ENCODE measurements around the gene SNN. TPM values are rescaled to one million over a fixed set of nuclear protein-coding genes. Genes with fewer than 3 reads are reported as not detected.
A peak's percentile ranks its signal among the peaks of the same experiment; 100 is the strongest.

The SNN gene
- total and polyA plus RNA-seq, 2 donors (not counting 1 experiment from before 2014, with no cell fraction given): 55.4 to 63.3 TPM

DNA sequence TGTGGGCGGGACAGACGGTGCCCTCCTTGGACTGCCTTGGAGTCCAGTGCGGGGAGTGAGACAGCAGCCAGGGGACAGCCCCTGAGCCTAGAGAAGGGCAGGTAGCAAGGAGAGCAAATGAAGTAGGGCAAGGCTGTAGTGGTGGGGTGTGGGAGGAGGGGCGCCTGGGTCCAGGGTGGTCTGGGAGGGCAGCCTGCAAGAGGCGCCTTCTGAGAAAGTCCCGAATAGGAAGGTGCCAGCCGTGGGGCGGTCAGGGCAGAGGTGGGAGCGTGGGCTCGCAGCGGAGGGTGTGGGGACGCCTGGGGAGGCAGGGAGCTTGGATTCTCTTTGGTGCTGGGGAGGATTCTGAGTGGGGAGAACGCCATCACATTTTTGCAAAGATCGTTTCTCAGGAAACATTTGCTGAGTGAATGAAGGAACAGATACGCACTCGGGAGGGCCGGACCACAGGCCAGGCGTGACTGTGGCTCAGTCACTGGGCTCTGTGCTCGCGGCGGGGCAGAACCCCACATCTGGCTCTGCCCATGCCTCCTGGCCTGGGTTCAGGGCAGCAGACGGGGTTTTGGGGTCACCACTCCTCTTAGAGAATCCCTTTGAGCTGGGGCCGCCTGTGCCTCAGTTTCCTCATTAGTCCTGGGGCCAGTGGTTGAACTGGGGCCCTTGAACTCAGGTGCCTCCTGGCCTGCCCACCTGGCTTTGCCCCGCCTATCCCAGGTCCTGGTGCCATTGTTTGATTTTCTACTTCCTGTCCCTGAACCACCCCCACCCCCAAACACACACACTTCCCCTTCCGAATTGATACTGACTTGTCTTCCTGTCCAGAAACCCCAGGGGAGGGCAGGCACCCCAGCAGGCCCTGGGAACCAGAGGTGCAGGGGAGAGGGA is 4.2 kb downstream of the SNN start:
- intact Hi-C loops (cut with micrococcal nuclease): loop anchor here (1.0 kb wide), 1 partner anchor 17 kb away; no protein-coding TSS in a partner anchor
- POLR2A ChIA-PET: interaction anchor here (1.4 kb wide), 1 partner anchor 9 kb away, joined by 3 read pairs; no protein-coding TSS in a partner anchor

More for the DNA sequence above, 4.2 kb downstream of the SNN start:
- peak; percentile 86 for DNase-seq
- Histone ChIP-seq H3K4me2 (replicated peaks; ENCODE audit: low read depth, low read length, poor library complexity, severe bottlenecking) (peak overlapping the region; percentile 97), H3K79me2 (ENCODE audit: control insufficient read depth, insufficient read depth, low read length) (peaks cover 93% of the 10 kb centered on the region), H2AFZ (ENCODE audit: insufficient read depth, low read depth, low read length, poor library complexity, severe bottlenecking) (no peak overlapping the region), H3K4me1 (ENCODE audit: control insufficient read depth in 2 of 2, insufficient read depth in 2 of 2, low read length in 2 of 2) (peaks cover 74 to 89% of the 10 kb centered on the region in 2 donors), H3K4me3 (ENCODE audit: control extremely low read depth in 1 of 5, extremely low read depth in 1 of 5, insufficient read depth in 1 of 5, low read depth in 2 of 5, low read length in 4 of 5) (peak overlapping the region in 4 of 5 experiments; percentile 35 to 69 (median 54)), H3K9me3 (ENCODE audit: control extremely low read depth in 1 of 3, control insufficient read depth in 2 of 3, insufficient read depth in 1 of 3, low read length in 2 of 3) (peaks cover 0 to 2% (median 0%) of the 10 kb centered on the region in 3 donors), H3K9ac (ENCODE audit: low read length) (peak overlapping the region; percentile 95), H3K36me3 (replicated peaks in 1 of 2; ENCODE audit: control extremely low read depth in 1 of 2, control insufficient read depth in 1 of 2, extremely low read depth in 1 of 2, insufficient read depth in 2 of 2, low read length in 1 of 2) (peaks cover 0 to 40% of the 10 kb centered on the region in 2 experiments), H4K20me1 (ENCODE audit: control insufficient read depth, insufficient read depth, low read length, poor library complexity, severe bottlenecking) (peaks cover 81% of the 10 kb centered on the region), H3K27me3 (replicated peaks in 1 of 4; ENCODE audit: control extremely low read depth in 1 of 4, control insufficient read depth in 3 of 4, insufficient read depth in 4 of 4, low read length in 3 of 4) (no peaks in the 10 kb centered on the region), H3K27ac (ENCODE audit: low read length in 2 of 2) (peak overlapping the region; percentile 96 to 98)
- Mint-ChIP-seq H3K9me3 (ENCODE audit: insufficient read depth) (no peaks in the 10 kb centered on the region), H3K27ac (peak overlapping the region; percentile 93), H3K4me3 (peak overlapping the region; percentile 91), H3K4me1 (peaks cover 85% of the 10 kb centered on the region), H3K27me3 (no peaks in the 10 kb centered on the region)
- TF ChIP-seq, protein P1, sequence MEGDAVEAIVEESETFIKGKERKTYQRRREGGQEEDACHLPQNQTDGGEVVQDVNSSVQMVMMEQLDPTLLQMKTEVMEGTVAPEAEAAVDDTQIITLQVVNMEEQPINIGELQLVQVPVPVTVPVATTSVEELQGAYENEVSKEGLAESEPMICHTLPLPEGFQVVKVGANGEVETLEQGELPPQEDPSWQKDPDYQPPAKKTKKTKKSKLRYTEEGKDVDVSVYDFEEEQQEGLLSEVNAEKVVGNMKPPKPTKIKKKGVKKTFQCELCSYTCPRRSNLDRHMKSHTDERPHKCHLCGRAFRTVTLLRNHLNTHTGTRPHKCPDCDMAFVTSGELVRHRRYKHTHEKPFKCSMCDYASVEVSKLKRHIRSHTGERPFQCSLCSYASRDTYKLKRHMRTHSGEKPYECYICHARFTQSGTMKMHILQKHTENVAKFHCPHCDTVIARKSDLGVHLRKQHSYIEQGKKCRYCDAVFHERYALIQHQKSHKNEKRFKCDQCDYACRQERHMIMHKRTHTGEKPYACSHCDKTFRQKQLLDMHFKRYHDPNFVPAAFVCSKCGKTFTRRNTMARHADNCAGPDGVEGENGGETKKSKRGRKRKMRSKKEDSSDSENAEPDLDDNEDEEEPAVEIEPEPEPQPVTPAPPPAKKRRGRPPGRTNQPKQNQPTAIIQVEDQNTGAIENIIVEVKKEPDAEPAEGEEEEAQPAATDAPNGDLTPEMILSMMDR (IDR thresholded peaks at IDR 0.05): no peak
- no peak for TF ChIP-seq EZH2 (IDR thresholded peaks at IDR 0.05; ENCODE audit: borderline replicate concordance, insufficient read depth, low read depth, low read length, poor library complexity, severe bottlenecking)
- 54% methylated on average over 23 of the region's 25 CpGs for WGBS (ENCODE audit: insufficient coverage)
- CTCF ChIA-PET: interaction anchor here (1.1 to 2.1 kb wide), 2 partner anchors 10 to 140 kb away, joined by 3 to 7 read pairs; no protein-coding TSS in a partner anchor
- ATAC-seq (ENCODE audit: low read depth): peak; percentile 23

Measured in B cell (primary cell).